GM20000 (cell line): ENCODE measurements around the gene CHST11.
A peak's percentile ranks its signal among the peaks of the same experiment; 100 is the strongest.
"Not testable (repeated sequence)": the region's sequence is repeated elsewhere in the genome, so short reads cannot be mapped to it uniquely, and the experiment has no call there.

Experiments used
- DNase-seq: peaks from one replicate; pipeline ENCODE4 v3.0.0; 2012; ENCODE audit warnings: low spot score
- CTCF ChIP-seq: IDR thresholded peaks from 2 replicates; pipeline ENCODE4 v1.5.1; 2012; ENCODE audit warnings: mild to moderate bottlenecking, control low read depth; ENCODE audit errors: extremely low read depth, missing control alignments

CHST11 gene

GRCh38 chr12:104520242-104520900, 63.6 kb downstream of the CHST11 start:
- peak; percentile 24 for DNase-seq
- no peak for TF ChIP-seq CTCF

DNA sequence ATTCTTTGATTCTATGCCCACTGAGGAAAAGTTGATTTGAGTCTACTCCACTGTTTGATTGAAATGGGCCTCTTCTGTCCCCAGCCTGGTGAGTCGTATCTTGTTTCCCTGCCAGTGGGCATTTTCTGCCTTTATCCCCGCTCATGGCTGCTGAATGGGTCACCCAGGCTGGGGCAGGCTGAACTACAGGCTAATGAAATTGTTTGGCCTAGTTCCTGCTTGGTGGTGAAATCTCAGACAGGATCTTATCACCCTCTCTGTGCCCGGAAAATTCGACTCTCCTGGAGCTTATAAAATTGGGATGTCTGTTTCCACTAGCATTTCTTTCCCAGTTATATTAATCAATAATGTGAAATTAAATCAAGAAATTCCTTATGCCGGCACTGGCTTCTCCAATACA, 65.0 kb downstream of the CHST11 start:
- DNase-seq, result no peak
- no peak for TF ChIP-seq CTCF

DNA sequence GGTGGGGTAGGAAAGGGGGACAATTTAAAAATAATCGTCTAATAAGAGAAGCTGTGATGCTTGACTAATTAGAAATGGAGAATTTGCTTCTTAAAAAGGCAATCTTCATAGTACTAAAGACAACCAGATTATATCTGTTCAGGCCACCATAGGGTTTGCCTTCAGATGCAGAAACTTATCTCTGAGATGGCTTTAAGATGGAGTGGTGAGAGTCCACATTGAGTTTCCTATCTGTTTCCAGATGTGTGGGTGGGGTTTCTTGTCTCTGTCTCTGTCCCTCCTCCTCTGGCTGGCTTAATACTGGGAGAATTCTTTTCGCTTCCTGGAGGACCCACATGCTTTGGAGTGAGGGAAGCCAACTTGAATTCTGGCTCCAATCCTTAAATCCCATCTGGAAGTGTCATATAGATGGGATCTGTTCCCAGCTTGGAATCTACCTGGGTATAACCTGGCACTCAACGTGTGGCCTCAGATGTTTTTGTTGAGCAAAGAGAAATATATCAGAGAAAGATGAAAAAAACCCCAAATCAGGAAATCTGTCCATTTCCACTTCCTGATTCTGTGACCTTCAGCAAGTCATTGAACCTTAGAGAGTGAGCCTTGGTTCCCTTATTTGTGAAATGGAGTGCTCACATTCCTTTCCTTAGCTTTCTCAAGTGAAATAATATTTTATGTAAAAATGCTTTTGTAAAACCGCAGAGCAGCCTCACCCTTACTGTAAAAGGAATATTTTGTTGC, 66.4 kb downstream of the CHST11 start:
- DNase-seq, result no peak
- TF ChIP-seq CTCF, result no peak

GRCh38 chr12:104524034-104524832, 67.5 kb downstream of the CHST11 start:
- DNase-seq, result no peak
- no peak for TF ChIP-seq CTCF

GRCh38 chr12:104526320-104526719, 69.6 kb downstream of the CHST11 start:
- no peak for TF ChIP-seq CTCF
- no peak for DNase-seq

- DNase-seq, result no peak
- no peak for TF ChIP-seq CTCF
Measured at GRCh38 chr12:104526751-104527150, 70.0 kb downstream of the CHST11 start.

GRCh38 chr12:104527653-104528052, 70.9 kb downstream of the CHST11 start:
- not testable (repeated sequence) for DNase-seq
